B cell (primary cell): ENCODE measurements around the gene MAJIN.

ENCODE experiments used
- EZH2 ChIP-seq: IDR thresholded peaks from 2 replicates; pipeline ENCODE4 v1.6.1; 2012; ENCODE audit warnings: borderline replicate concordance, low read depth, mild to moderate bottlenecking, moderate library complexity, low read length; ENCODE audit not compliant: insufficient read depth, poor library complexity, severe bottlenecking
- TF ChIP-seq, protein P1 (sequence below): fragments of 200-600 bp; IDR thresholded peaks from one replicate; pipeline ENCODE4 v1.8.0; 2022; ENCODE audit warnings: antibody characterized with exemption, mild to moderate bottlenecking

DNA sequence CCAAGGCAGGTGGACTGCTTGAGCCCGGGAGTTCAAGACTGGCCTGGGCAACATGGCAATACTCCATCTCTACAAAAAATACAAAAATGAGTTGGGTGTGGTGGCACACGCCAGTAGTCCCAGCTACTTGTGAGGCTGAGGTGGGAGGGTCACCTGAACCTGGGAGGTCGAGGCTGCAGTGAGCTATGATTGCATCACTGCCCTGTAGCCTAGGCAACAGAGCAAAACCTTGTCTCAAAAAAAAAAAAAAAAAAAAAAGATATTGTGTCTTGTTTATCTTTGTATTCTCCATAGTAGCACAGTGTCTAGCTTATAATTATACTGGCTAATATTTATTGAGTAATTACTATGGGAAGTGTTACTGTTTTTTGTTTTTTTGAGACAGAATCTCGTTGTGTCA lies 20.4 kb downstream of the MAJIN start:
- TF ChIP-seq, protein P1, sequence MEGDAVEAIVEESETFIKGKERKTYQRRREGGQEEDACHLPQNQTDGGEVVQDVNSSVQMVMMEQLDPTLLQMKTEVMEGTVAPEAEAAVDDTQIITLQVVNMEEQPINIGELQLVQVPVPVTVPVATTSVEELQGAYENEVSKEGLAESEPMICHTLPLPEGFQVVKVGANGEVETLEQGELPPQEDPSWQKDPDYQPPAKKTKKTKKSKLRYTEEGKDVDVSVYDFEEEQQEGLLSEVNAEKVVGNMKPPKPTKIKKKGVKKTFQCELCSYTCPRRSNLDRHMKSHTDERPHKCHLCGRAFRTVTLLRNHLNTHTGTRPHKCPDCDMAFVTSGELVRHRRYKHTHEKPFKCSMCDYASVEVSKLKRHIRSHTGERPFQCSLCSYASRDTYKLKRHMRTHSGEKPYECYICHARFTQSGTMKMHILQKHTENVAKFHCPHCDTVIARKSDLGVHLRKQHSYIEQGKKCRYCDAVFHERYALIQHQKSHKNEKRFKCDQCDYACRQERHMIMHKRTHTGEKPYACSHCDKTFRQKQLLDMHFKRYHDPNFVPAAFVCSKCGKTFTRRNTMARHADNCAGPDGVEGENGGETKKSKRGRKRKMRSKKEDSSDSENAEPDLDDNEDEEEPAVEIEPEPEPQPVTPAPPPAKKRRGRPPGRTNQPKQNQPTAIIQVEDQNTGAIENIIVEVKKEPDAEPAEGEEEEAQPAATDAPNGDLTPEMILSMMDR, result no peak
- no peak for TF ChIP-seq EZH2
